Keratinocyte (primary cell): ENCODE results near the gene SAMD4A.

Source experiments
- EZH2 ChIP-seq: IDR thresholded peaks from one replicate; pipeline ENCODE4 v1.6.1; 2012; ENCODE audit warnings: inconsistent platforms, mild to moderate bottlenecking, low read length, moderate library complexity
- TF ChIP-seq, protein P1 (sequence below), 3 experiments: IDR thresholded peaks in 1 of 3; conservative IDR thresholded peaks in 1 of 3; optimal IDR thresholded peaks in 1 of 3; 2 replicates in 2 of 3; 3 replicates in 1 of 3; pipeline versions ENCODE3 to v1.5.1; 2011; ENCODE audit warnings: low read length in 3 of 3, mild to moderate bottlenecking in 3 of 3, moderate library complexity in 2 of 3, control low read depth in 1 of 3, inconsistent platforms in 1 of 3; ENCODE audit not compliant: insufficient read depth in 2 of 3; ENCODE audit errors: extremely low read depth in 1 of 3

DNA sequence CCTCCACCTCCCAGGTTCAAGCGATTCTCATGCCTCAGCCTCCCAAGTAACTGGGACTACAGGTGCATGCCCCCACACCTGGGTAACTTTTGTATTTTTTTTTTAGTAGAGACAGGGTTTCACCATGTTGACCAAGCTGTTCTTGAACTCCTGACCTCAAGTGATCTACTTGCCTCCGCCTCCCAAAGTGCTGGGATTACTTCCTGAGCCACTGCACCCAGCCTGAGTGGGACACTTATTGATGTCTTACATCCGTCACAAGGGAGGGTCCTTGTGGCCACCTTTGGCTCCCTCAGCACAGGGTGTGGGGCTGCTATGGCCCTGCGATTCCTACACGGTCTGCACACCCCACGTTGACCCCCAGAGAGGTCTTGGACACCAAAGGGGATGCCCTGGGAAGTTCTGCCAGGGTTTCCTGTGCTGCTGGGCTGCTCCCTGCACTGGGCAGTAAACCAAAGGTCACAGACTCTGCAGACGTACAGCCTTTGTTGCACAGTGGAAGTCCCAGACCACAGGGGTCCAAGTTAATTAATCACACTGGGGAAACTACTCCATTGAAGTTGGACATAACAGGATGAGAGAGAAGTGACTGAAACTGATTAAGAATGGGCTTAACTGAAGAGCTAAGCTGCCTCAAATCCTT, 95.7 kb downstream of the SAMD4A start:
- TF ChIP-seq, protein P1, sequence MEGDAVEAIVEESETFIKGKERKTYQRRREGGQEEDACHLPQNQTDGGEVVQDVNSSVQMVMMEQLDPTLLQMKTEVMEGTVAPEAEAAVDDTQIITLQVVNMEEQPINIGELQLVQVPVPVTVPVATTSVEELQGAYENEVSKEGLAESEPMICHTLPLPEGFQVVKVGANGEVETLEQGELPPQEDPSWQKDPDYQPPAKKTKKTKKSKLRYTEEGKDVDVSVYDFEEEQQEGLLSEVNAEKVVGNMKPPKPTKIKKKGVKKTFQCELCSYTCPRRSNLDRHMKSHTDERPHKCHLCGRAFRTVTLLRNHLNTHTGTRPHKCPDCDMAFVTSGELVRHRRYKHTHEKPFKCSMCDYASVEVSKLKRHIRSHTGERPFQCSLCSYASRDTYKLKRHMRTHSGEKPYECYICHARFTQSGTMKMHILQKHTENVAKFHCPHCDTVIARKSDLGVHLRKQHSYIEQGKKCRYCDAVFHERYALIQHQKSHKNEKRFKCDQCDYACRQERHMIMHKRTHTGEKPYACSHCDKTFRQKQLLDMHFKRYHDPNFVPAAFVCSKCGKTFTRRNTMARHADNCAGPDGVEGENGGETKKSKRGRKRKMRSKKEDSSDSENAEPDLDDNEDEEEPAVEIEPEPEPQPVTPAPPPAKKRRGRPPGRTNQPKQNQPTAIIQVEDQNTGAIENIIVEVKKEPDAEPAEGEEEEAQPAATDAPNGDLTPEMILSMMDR (optimal IDR thresholded peaks at IDR 0.05 in 1 of 3, IDR thresholded peaks at IDR 0.05 in 1 of 3, conservative IDR thresholded peaks at IDR 0.05 in 1 of 3; ENCODE audit: extremely low read depth in 1 of 3, insufficient read depth in 2 of 3, low read length in 3 of 3), result no peak
- TF ChIP-seq EZH2, result no peak
